K562 (cell line): ENCODE measurements around the gene CTSK. TPM values are rescaled to one million over a fixed set of nuclear protein-coding genes. Genes with fewer than 3 reads are reported as not detected.

ENCODE experiments used
- C11orf30 ChIP-seq: fragments of 450-650 bp; IDR thresholded peaks from 2 replicates; pipeline ENCODE4 v1.6.1; 2016; ENCODE audit warnings: low read depth, mild to moderate bottlenecking
- CHD7 ChIP-seq: fragments of 200-600 bp; sonication (generic); IDR thresholded peaks from one replicate; pipeline ENCODE4 v1.6.1; 2012; ENCODE audit warnings: mild to moderate bottlenecking, low read depth, low read length, inconsistent platforms
- PML ChIP-seq: IDR thresholded peaks from 2 replicates; pipeline ENCODE4 v1.6.1; 2012; ENCODE audit warnings: low read length, inconsistent platforms
- SAFB ChIP-seq: fragments of 200-400 bp; formaldehyde crosslinking; IDR thresholded peaks from 2 replicates; pipeline ENCODE4 v1.6.1; 2017; ENCODE audit warnings: low read depth, low read length, borderline replicate concordance
- SFPQ ChIP-seq: fragments of 200-400 bp; formaldehyde crosslinking; IDR thresholded peaks from 2 replicates; pipeline ENCODE4 v1.6.1; 2017; ENCODE audit warnings: mild to moderate bottlenecking, low read depth, low read length, moderate library complexity
- TCFL5 ChIP-seq: fragments of 250-450 bp; sonication (Bioruptor Pico); conservative IDR thresholded peaks from 2 replicates; pipeline ENCODE4 v1.6.1; 2021; ENCODE audit warnings: mild to moderate bottlenecking, moderate library complexity, matching md5 sums
- ZFP1 ChIP-seq: fragments of 450-650 bp; formaldehyde crosslinking; IDR thresholded peaks from 2 replicates; pipeline ENCODE4 v1.4.0; 2020; ENCODE audit warnings: mild to moderate bottlenecking, mixed read lengths
- ZNF561 ChIP-seq: fragments of 450-650 bp; formaldehyde crosslinking; conservative IDR thresholded peaks from 2 replicates; pipeline ENCODE4 v1.4.0; 2020; ENCODE audit warnings: mild to moderate bottlenecking, moderate library complexity
- polyA plus RNA-seq, 8 experiments: library from polyadenylated mRNA; depleted of rRNA in 4 of 8; stranded (reverse) in 5 of 8; unstranded in 3 of 8; fragments of >200 nt; fragmentation: Nextera tagmentation in 2 of 8; fragmentation: Illumina TruSeq in 1 of 8; extraction: Ambion mirVana in 2 of 8; extraction: Trizol in 1 of 8; gene quantifications; 2 replicates each; pipeline versions ENCODE4 v1.2.1 to v1.2.3, GENCODE V29; 2011 to 2014; ENCODE audit warnings: inconsistent platforms in 1 of 8, missing spikeins in 1 of 8
- total RNA-seq, 7 experiments: library from RNA; depleted of rRNA in 6 of 7; stranded (reverse); fragments of >200 nt in 6 of 7; fragmentation: Illumina TruSeq in 2 of 7; extraction: Trizol in 2 of 7; gene quantifications; 2 replicates each; pipeline versions ENCODE4 v1.2.1 to v1.2.3, GENCODE V29; 2011 to 2021; ENCODE audit warnings: low replicate concordance in 1 of 7

The CTSK gene
- total and polyA plus RNA-seq, 9 of the 15 experiments (the other 6 are each of a cell fraction or from before 2014, with no cell fraction given): 0.84 to 2.5 (median 1.3) TPM

- TF ChIP-seq ZFP1 (CRISPR knock-in tag) (no peak), SAFB (no peak), PML (no peak), CHD7 (no peak), TCFL5 (no peak), SFPQ (no peak), C11orf30 (no peak), ZNF561 (CRISPR knock-in tag) (no peak)
Observed at GRCh38 chr1:150808846-150809245, 786 bp upstream of the CTSK start (continued).
